SK-N-MC (cell line): ENCODE results near the gene FBXL17.

ENCODE experiments used
- DNase-seq: peaks from one replicate; pipeline ENCODE4 v3.0.0-alpha.2; 2011; ENCODE audit warnings: low read depth, low spot score
- H3K27ac ChIP-seq: fragments of 200-600 bp; sonication (generic); 2 replicates; pipeline ENCODE4 v1.5.1; 2016; ENCODE audit warnings: mixed run types
- H3K36me3 ChIP-seq: fragments of 200-600 bp; sonication (generic); 2 replicates; pipeline ENCODE4 v1.6.1; 2017; ENCODE audit warnings: antibody characterized with exemption, low read length, mixed read lengths; ENCODE audit not compliant: insufficient read depth
- H3K4me3 ChIP-seq: fragments of 200-600 bp; sonication (generic); 2 replicates; pipeline ENCODE4 v1.5.1; 2016
- H3K9ac ChIP-seq: fragments of 200-600 bp; sonication (generic); 2 replicates; pipeline ENCODE4 v1.8.0; 2017; ENCODE audit warnings: mixed run types, mixed read lengths; ENCODE audit not compliant: insufficient read length
- H3K9me3 ChIP-seq: fragments of 200-600 bp; sonication (generic); 2 replicates; pipeline ENCODE4 v1.6.1; 2017; ENCODE audit warnings: low read depth, mild to moderate bottlenecking, antibody characterized with exemption, low read length, moderate library complexity, mixed read lengths
- EZH2 ChIP-seq: fragments of 200-600 bp; sonication (generic); IDR thresholded peaks from one replicate; pipeline ENCODE4 v1.6.1; 2017; ENCODE audit warnings: antibody characterized with exemption
- FOXP2 ChIP-seq: optimal IDR thresholded peaks from 2 replicates; pipeline ENCODE3; 2011; ENCODE audit warnings: mild to moderate bottlenecking, moderate library complexity; ENCODE audit not compliant: insufficient read depth; ENCODE audit errors: extremely low read length, control extremely low read depth
- POLR2AphosphoS5 ChIP-seq: IDR thresholded peaks from 2 replicates; pipeline ENCODE4 v1.6.1; 2012; ENCODE audit warnings: mild to moderate bottlenecking, low read depth, low read length, borderline replicate concordance

The FBXL17 gene

DNA sequence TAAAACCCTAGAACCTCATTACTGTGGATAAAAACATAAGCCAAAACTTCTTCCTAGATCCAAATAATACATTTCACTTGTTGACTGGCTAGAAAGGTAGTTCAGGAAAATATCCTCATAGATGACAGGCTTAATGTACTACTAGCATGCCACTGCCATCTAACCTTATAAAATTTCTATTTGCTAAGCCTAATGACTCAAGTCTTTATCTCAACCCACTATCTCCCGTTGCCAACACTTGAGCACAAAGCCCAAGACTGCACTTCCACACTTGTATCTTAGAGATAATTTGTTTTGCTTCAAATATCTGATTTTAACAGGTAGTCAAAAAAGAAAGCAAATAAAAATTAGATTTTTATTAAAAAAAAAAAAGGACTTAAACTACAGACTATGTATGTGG is 42.7 kb downstream of the FBXL17 start:
- Histone ChIP-seq H3K9ac (no peak overlapping the region), H3K36me3 (no peaks in the 10 kb centered on the region), H3K9me3 (no peaks in the 10 kb centered on the region), H3K4me3 (no peak overlapping the region), H3K27ac (no peak overlapping the region)
- no peak for DNase-seq
- TF ChIP-seq EZH2 (no peak), POLR2AphosphoS5 (no peak), FOXP2 (no peak)

DNA sequence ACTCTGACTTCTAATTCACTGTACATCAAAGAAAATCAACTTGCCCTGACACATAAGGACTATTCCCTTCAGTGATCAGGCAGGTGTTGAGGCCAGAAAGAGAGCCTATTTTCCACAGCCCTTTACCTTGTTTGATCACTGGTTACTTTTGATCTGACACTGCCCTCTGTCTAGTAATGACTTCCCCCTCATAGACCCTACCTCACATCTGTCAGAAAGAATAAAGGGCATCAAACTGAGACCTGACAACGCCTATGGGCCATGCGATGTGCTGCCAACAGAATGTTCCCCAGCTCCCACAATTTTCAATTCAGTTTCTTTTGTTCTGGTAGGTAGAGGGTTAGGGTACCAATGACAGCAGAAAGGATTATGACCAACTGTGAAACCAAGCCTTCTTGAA is 47.7 kb downstream of the FBXL17 start:
- Histone ChIP-seq H3K36me3 (no peaks in the 10 kb centered on the region), H3K9ac (no peak overlapping the region), H3K4me3 (no peak overlapping the region), H3K27ac (no peak overlapping the region), H3K9me3 (no peaks in the 10 kb centered on the region)
- DNase-seq, result no peak
- no peak for TF ChIP-seq EZH2
- TF ChIP-seq FOXP2, result no peak
- TF ChIP-seq POLR2AphosphoS5, result no peak

DNA sequence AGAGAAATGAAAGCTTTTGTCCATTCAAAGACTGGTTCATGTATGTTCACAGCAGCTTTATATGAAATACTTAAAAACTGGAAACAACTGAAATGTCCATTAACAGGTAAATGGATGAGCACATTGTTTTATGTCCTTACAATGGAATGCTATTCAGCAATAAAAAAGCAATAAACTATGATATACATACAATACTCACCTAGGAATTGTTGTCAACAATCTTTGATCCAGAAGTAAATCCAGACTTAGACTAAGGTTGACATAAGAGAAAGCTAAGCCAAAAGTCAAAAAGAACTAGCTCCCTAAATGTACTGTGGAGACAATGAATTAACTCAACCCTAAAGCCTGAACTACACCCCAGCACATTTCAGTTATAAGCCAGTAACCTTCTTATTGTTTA is 54.9 kb downstream of the FBXL17 start:
- H3K9ac ChIP-seq, result no peak overlapping the region
- no peak for DNase-seq

DNA sequence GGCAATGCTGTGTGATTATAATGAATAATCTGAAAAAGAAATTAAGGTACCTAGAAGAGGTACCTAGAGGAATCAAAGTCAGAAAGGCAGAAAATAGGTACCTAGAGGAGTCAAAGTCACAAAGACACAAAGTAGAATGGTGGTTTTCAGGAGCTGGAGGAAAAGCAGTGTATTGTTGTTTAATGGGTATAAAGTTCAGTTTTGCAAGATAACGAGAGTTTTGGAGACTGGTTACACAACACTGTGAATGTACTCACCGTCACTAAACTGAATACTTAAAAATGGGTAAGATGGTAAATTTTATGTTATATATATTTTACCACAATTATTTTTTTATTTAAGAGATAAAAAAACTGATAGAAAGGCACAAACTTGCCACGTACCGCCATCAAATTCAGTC is 57.0 kb downstream of the FBXL17 start:
- no peak overlapping the region for H3K4me3 ChIP-seq

More for the DNA sequence above, 54.9 kb downstream of the FBXL17 start:
- H3K36me3 ChIP-seq, result no peaks in the 10 kb centered on the region
- TF ChIP-seq POLR2AphosphoS5 (no peak), EZH2 (no peak)
- H3K4me3 ChIP-seq, result no peak overlapping the region
- H3K9me3 ChIP-seq, result no peaks in the 10 kb centered on the region
- H3K27ac ChIP-seq, result no peak overlapping the region

DNA sequence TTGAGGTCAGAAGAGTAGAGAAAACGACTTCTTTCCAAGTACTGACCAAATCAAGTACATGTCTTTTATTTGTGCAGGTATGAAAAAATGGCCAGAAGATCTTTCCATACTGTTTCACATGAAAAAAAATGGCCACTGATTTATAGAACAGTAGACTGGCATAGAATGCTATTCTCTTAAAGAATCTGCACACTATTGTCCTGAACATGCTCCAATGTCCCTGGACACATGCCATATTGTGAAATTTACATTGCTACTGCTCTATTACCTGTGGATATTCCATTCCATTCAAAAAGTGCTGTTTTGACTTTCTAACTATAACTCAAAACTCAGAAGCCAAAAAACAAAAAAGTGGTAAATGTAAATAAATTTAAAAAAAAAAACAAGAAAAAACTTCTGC is 60.6 kb downstream of the FBXL17 start:
- TF ChIP-seq FOXP2, result no peak
- no peak for TF ChIP-seq EZH2
- no peak for TF ChIP-seq POLR2AphosphoS5
- Histone ChIP-seq H3K9me3 (no peaks in the 10 kb centered on the region), H3K36me3 (no peaks in the 10 kb centered on the region), H3K9ac (no peak overlapping the region), H3K4me3 (no peak overlapping the region), H3K27ac (no peak overlapping the region)
- no peak for DNase-seq

More for the DNA sequence above, 57.0 kb downstream of the FBXL17 start:
- H3K9ac ChIP-seq, result no peak overlapping the region
- TF ChIP-seq FOXP2 (no peak), EZH2 (no peak), POLR2AphosphoS5 (no peak)
- DNase-seq, result no peak
- H3K27ac ChIP-seq, result no peak overlapping the region
- no peaks in the 10 kb centered on the region for H3K36me3 ChIP-seq
- H3K9me3 ChIP-seq, result no peaks in the 10 kb centered on the region

DNA sequence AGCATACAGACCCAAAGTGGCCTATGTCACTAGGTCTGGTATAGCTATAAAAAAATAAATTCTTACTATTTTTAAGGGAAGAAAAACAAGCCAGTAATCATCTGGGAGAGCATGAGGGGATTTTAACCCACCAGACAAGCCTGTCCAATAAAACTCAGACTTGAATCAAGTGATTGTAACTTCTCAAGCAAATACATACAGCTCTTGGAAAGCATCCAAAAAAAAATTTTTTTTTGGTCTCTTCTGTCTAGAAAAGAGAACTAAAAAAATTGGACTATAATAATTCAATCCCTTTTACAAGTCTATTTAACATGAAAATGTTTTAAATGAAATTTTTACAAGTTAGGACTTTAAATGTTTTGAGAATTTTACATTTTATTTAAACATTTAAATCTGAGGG is 61.7 kb downstream of the FBXL17 start:
- no peak overlapping the region for H3K4me3 ChIP-seq
- H3K27ac ChIP-seq, result peak overlapping the region; percentile 19; the same call in 1 of the 2 replicates
- H3K9ac ChIP-seq, result no peak overlapping the region
- H3K36me3 ChIP-seq, result no peaks in the 10 kb centered on the region
- H3K9me3 ChIP-seq, result no peaks in the 10 kb centered on the region
- TF ChIP-seq EZH2 (no peak), POLR2AphosphoS5 (no peak)
- DNase-seq, result no peak

DNA sequence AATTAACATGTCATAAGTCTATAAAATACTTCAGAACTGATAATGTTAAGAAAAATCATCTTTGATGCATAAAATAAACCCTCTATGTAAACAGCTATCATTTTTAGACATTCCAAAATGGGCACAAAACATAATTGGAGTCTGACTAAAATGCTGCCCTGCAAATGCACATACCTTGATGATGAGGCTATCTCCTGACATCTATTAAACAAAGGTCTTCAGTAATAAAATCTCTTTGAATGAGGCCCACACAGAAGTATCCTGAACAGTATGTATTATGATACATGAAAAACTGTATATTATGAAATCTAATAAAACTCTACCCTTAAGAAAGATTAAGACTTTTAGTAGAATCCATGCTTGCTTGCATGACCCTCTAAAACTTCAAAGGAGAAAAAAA is 66.1 kb downstream of the FBXL17 start:
- Histone ChIP-seq H3K9me3 (no peaks in the 10 kb centered on the region), H3K27ac (no peak overlapping the region), H3K9ac (no peak overlapping the region), H3K36me3 (no peaks in the 10 kb centered on the region), H3K4me3 (no peak overlapping the region)
- TF ChIP-seq EZH2 (no peak), POLR2AphosphoS5 (no peak), FOXP2 (no peak)
- DNase-seq, result no peak

DNA sequence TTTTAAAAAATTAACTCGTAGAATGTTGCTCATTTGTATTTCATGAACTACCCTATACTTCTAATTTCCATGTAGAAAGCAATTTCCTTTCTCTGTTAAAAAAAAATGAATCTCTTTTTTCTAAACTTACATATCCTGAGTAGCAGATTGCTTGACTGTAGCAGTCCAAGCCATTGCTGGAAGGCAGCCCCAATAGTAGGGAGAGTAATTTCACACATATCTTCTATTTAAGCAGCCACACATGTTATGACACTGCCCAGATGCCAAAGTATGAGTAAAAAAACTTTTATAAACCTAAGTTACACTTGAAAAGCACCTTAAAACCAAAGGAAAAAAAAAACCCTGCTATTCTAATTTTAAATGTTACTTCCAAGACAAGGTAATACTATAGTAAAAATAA is 69.6 kb downstream of the FBXL17 start:
- Histone ChIP-seq H3K9ac (no peak overlapping the region), H3K27ac (no peak overlapping the region), H3K4me3 (no peak overlapping the region), H3K9me3 (no peaks in the 10 kb centered on the region), H3K36me3 (no peaks in the 10 kb centered on the region)
- DNase-seq, result no peak
- no peak for TF ChIP-seq EZH2
- TF ChIP-seq FOXP2, result no peak
- TF ChIP-seq POLR2AphosphoS5, result no peak

DNA sequence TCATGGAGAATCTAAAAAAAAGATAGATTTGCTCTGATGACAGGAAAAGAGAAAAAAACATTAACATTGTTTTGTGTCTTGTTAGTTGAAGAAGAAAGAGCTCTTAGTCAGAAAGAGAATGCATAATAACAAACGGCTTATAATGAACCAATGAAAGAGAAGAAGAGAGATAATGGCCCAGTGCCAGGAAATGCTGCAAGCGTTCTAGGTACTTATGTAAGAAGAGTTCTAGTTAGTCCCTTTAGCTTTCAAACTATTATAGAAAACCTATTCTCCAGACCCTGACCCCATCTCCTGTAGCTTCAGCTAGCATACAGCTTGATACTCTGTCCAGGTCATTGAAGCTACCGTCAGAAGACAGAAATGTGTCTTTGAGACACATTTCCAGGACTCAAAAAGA is 70.2 kb downstream of the FBXL17 start:
- DNase-seq, result peak; percentile 18
- no peak for TF ChIP-seq FOXP2
- TF ChIP-seq POLR2AphosphoS5, result no peak
- no peak for TF ChIP-seq EZH2
- Histone ChIP-seq H3K36me3 (no peaks in the 10 kb centered on the region), H3K27ac (no peak overlapping the region), H3K9ac (no peak overlapping the region), H3K9me3 (no peaks in the 10 kb centered on the region), H3K4me3 (no peak overlapping the region)
